Neuronal stem cell (in vitro differentiated cells): ENCODE results near the gene FRMD4B.

ENCODE experiments used
- DNase-seq: peaks from one replicate; pipeline ENCODE4 v3.0.0-alpha.2; 2013; ENCODE audit warnings: low spot score
- H2AFZ ChIP-seq: one replicate; pipeline ENCODE4 v1.6.1; 2013; ENCODE audit warnings: mild to moderate bottlenecking, low read length, inconsistent platforms
- H2AK5ac ChIP-seq: 2 replicates; pipeline ENCODE4 v1.6.1; 2013; ENCODE audit warnings: low read depth, mild to moderate bottlenecking, inconsistent platforms, low read length, moderate library complexity, mixed read lengths
- H2BK120ac ChIP-seq: 2 replicates; pipeline ENCODE4 v1.6.1; 2013; ENCODE audit warnings: low read depth, mild to moderate bottlenecking, inconsistent platforms, low read length, moderate library complexity, mixed read lengths
- H2BK12ac ChIP-seq: one replicate; pipeline ENCODE4 v1.6.1; 2013; ENCODE audit warnings: low read length, inconsistent platforms
- H2BK15ac ChIP-seq: 2 replicates; pipeline ENCODE4 v1.6.1; 2013; ENCODE audit warnings: mild to moderate bottlenecking, low read length, inconsistent platforms, mixed read lengths
- H2BK5ac ChIP-seq: one replicate; pipeline ENCODE4 v1.6.1; 2013; ENCODE audit warnings: inconsistent platforms, mild to moderate bottlenecking, low read length, moderate library complexity
- H3K14ac ChIP-seq: one replicate; pipeline ENCODE4 v1.6.1; 2013; ENCODE audit warnings: low read length, inconsistent platforms
- H3K18ac ChIP-seq: 2 replicates; pipeline ENCODE4 v1.6.1; 2013; ENCODE audit warnings: low read length, inconsistent platforms
- H3K23ac ChIP-seq: 2 replicates; pipeline ENCODE4 v1.6.1; 2013; ENCODE audit warnings: low read depth, mild to moderate bottlenecking, mixed read lengths, low read length, inconsistent platforms; ENCODE audit not compliant: poor library complexity
- H3K27ac ChIP-seq: replicated peaks from 3 replicates; pipeline ENCODE4 v1.5.1; 2013; ENCODE audit warnings: low read length, inconsistent platforms
- H3K27me3 ChIP-seq, 3 experiments: 2 replicates each; pipeline ENCODE4 v1.6.1; 2013; ENCODE audit warnings: low read length in 3 of 3, mild to moderate bottlenecking in 2 of 3, inconsistent platforms in 1 of 3, low read depth in 1 of 3, mixed read lengths in 1 of 3, moderate library complexity in 1 of 3; ENCODE audit not compliant: control insufficient read depth in 3 of 3, insufficient read depth in 3 of 3
- H3K36me3 ChIP-seq, 2 donors: replicated peaks in 1 of 2; 2 replicates each; pipeline ENCODE4 v1.6.1; 2013; ENCODE audit warnings: low read length in 2 of 2; ENCODE audit not compliant: control insufficient read depth in 2 of 2, insufficient read depth in 2 of 2
- H3K4ac ChIP-seq: 2 replicates; pipeline ENCODE4 v1.6.1; 2013; ENCODE audit warnings: inconsistent platforms, mild to moderate bottlenecking, low read length, moderate library complexity
- H3K4me1 ChIP-seq, 2 donors: 1 replicate in 1 of 2; 2 replicates in 1 of 2; pipeline ENCODE4 v1.6.1; 2013; ENCODE audit warnings: low read length in 2 of 2, low read depth in 1 of 2; ENCODE audit not compliant: control insufficient read depth in 2 of 2, insufficient read depth in 1 of 2
- H3K4me2 ChIP-seq: one replicate; pipeline ENCODE4 v1.6.1; 2013; ENCODE audit warnings: mild to moderate bottlenecking, low read length, inconsistent platforms; ENCODE audit not compliant: insufficient read depth, poor library complexity, severe bottlenecking
- H3K4me3 ChIP-seq, 2 donors: 2 replicates each; pipeline ENCODE4 v1.5.1; 2013; ENCODE audit warnings: low read length in 2 of 2, mild to moderate bottlenecking in 2 of 2, inconsistent platforms in 1 of 2, moderate library complexity in 1 of 2
- H3K79me1 ChIP-seq: one replicate; pipeline ENCODE4 v1.6.1; 2013; ENCODE audit warnings: low read depth, mild to moderate bottlenecking, inconsistent platforms, low read length, moderate library complexity
- H3K9ac ChIP-seq: one replicate; pipeline ENCODE4 v1.6.1; 2013; ENCODE audit warnings: mild to moderate bottlenecking, low read depth, low read length, inconsistent platforms; ENCODE audit not compliant: poor library complexity
- H3K9me3 ChIP-seq, 2 donors: replicated peaks in 1 of 2; 2 replicates each; pipeline versions ENCODE3 to v1.6.1; 2013; ENCODE audit warnings: low read length in 2 of 2, mild to moderate bottlenecking in 2 of 2, inconsistent platforms in 1 of 2, low read depth in 1 of 2, mixed read lengths in 1 of 2, moderate library complexity in 1 of 2; ENCODE audit not compliant: control insufficient read depth in 2 of 2, insufficient read depth in 1 of 2
- H4K8ac ChIP-seq: one replicate; pipeline ENCODE4 v1.6.1; 2013; ENCODE audit warnings: low read depth, mild to moderate bottlenecking, inconsistent platforms, low read length, moderate library complexity
- H4K91ac ChIP-seq: one replicate; pipeline ENCODE4 v1.6.1; 2013; ENCODE audit warnings: low read length, low read depth, mild to moderate bottlenecking, inconsistent platforms; ENCODE audit not compliant: poor library complexity
- WGBS, 2 donors: extraction: QIAGEN DNeasy Blood & Tissue Kit; methylation state at CpG; one replicate each; pipeline ENCODE4 v1.1.7; 2013; ENCODE audit warnings: missing lambda C conversion rate in 2 of 2, mixed read lengths in 1 of 2; ENCODE audit not compliant: insufficient read length in 2 of 2, insufficient replicate concordance in 1 of 2; ENCODE audit errors: extremely low coverage in 2 of 2; 5-methylcytosine and 5-hydroxymethylcytosine counted together

The FRMD4B gene

GRCh38 chr3:69179740-69180372, 206.0 kb downstream of the FRMD4B start:
- no peak overlapping the region for H3K18ac ChIP-seq
- no peak overlapping the region for H3K4me3 ChIP-seq
- H3K4ac ChIP-seq = no peak overlapping the region
- no peak overlapping the region for H3K27ac ChIP-seq
- no peak overlapping the region for H4K8ac ChIP-seq
- no peak overlapping the region for H3K14ac ChIP-seq
- H2AK5ac ChIP-seq = no peak overlapping the region
- no peak overlapping the region for H3K23ac ChIP-seq
- no peak overlapping the region for H2BK12ac ChIP-seq
- no peak for DNase-seq
- no peaks in the 10 kb centered on the region for H3K79me1 ChIP-seq
- H3K9ac ChIP-seq = no peak overlapping the region
- H2BK120ac ChIP-seq = no peak overlapping the region
- peaks cover 11 to 17% of the 10 kb centered on the region in 2 donors for H3K4me1 ChIP-seq
- H4K91ac ChIP-seq = no peak overlapping the region
- peaks cover 12 to 54% of the 10 kb centered on the region in 2 donors for H3K36me3 ChIP-seq
- H2AFZ ChIP-seq = no peak overlapping the region
- no CpG with 5 or more reads among the region's 4 CpGs for WGBS, 2 donors
- H2BK15ac ChIP-seq = no peak overlapping the region
- peaks cover 0 to 18% of the 10 kb centered on the region in 2 donors for H3K9me3 ChIP-seq
- no peaks in the 10 kb centered on the region for H3K27me3 ChIP-seq
- no peak overlapping the region for H3K4me2 ChIP-seq
- no peak overlapping the region for H2BK5ac ChIP-seq

DNA sequence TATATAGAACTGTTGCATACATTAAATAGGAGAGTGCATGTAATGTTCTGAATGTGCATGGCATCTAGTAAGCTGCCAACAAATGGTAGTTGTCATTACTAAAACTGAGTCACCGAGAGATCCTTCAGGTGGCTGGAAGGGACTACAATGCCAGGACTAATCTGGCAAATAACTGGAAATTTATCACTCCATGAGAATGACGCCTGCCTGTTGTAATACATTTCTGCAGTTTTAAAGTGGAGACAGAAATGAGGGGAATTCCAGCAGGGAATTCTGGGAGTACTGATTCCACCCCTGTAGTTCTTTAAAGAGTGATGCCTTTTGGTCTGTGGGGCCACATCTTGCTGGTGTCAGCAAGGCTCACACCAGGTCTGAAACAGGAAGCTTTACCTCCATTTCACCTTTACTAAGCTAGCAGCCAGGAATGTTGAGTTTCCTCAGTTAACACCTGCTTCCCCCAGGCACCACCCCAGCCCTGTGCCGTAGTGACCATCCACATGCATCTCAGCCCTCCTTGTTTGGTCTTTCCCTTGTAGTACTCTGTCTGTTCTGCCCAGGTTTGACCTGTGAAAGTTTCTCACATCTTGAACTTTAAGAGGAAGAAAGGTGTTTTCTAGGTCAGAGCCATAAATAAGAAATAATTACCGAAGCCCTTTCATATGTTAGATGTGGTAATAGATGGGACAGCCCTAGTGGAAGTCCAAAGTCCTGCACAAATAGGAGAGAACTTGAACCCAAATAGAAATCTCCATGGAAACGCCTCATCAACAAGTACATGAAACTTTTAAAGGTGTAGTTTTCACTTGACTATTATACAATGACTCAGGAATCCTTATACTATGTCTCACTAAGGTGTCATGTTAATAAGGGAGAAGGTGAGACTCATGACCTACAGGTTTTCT, 206.8 kb downstream of the FRMD4B start:
- no peak overlapping the region for H3K27ac ChIP-seq
- no peak overlapping the region for H2BK15ac ChIP-seq
- no peaks in the 10 kb centered on the region for H3K27me3 ChIP-seq
- H3K4me2 ChIP-seq = no peak overlapping the region
- no peak overlapping the region for H2AK5ac ChIP-seq
- no peak overlapping the region for H2BK12ac ChIP-seq
- no peak overlapping the region for H4K91ac ChIP-seq
- peaks cover 0 to 14% of the 10 kb centered on the region in 2 donors for H3K9me3 ChIP-seq
- H3K79me1 ChIP-seq = no peaks in the 10 kb centered on the region
- no peak overlapping the region for H3K14ac ChIP-seq
- no peak overlapping the region for H3K4ac ChIP-seq
- H3K4me1 ChIP-seq = peaks cover 11 to 17% of the 10 kb centered on the region in 2 donors
- no peak overlapping the region for H2BK5ac ChIP-seq
- no peak overlapping the region for H4K8ac ChIP-seq
- no peak overlapping the region for H3K4me3 ChIP-seq
- DNase-seq = no peak
- no peak overlapping the region for H3K23ac ChIP-seq
- H3K36me3 ChIP-seq = peaks cover 12 to 46% of the 10 kb centered on the region in 2 donors
- H3K9ac ChIP-seq = no peak overlapping the region
- H3K18ac ChIP-seq = no peak overlapping the region
- no peak overlapping the region for H2AFZ ChIP-seq
- H2BK120ac ChIP-seq = no peak overlapping the region
- WGBS, 2 donors = no CpG with 5 or more reads among the region's 5 CpGs

DNA sequence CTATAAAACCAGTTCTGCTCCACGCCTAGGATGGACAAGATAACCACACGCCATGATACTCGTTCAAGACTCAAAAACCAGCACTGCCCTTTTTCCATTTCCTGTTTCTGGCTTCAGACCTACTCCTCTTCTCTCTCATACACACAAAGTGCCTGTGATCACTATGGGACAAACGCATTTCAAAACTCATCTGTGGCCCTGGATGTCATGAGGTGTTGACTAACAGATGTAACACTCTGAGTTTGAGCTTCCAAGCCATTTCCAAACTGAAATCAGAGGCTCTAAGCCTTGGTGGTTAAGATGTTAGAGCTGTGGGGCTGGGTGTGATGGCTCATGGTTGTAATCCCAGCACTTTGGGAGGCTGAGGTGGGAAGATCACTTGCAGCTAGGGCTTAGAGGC, 207.8 kb downstream of the FRMD4B start:
- Histone ChIP-seq H3K4ac (no peak overlapping the region), H3K9ac (no peak overlapping the region), H2AFZ (no peak overlapping the region), H2AK5ac (no peak overlapping the region), H4K91ac (no peak overlapping the region), H3K14ac (no peak overlapping the region), H3K27me3 (no peaks in the 10 kb centered on the region), H3K79me1 (no peaks in the 10 kb centered on the region), H3K18ac (no peak overlapping the region), H3K4me3 (no peak overlapping the region), H2BK15ac (no peak overlapping the region), H4K8ac (no peak overlapping the region), H3K4me2 (no peak overlapping the region), H3K4me1 (peaks cover 11 to 17% of the 10 kb centered on the region in 2 donors), H3K36me3 (peaks cover 12 to 46% of the 10 kb centered on the region in 2 donors), H3K27ac (no peak overlapping the region), H2BK5ac (no peak overlapping the region), H2BK120ac (no peak overlapping the region), H2BK12ac (no peak overlapping the region), H3K9me3 (peaks cover 0 to 14% of the 10 kb centered on the region in 2 donors), H3K23ac (no peak overlapping the region)
- no peak for DNase-seq
- WGBS, 2 donors = no CpG with 5 or more reads among the region's 4 CpGs
